Neural cell (in vitro differentiated cells): ENCODE data around the gene ARHGEF37. TPM values are rescaled to one million over a fixed set of nuclear protein-coding genes. Genes with fewer than 3 reads are reported as not detected.

Experiments
- H2AFZ ChIP-seq: fragments of 200-600, 300-800 bp; sonication (generic), shearing (Covaris generic); 2 replicates; pipeline ENCODE4 v1.6.0; 2014; ENCODE audit warnings: low read depth, mild to moderate bottlenecking, antibody characterized with exemption, low read length, moderate library complexity
- H3F3A ChIP-seq: fragments of 200-600 bp; shearing (Covaris generic); 2 replicates; pipeline ENCODE4 v1.6.1; 2016; ENCODE audit warnings: mild to moderate bottlenecking, moderate library complexity, mixed read lengths, antibody characterized with exemption, low read length; ENCODE audit not compliant: insufficient read depth, poor library complexity, severe bottlenecking
- H3K27ac ChIP-seq: fragments of 200-600, 300-800 bp; sonication (generic), shearing (Covaris generic); 2 replicates; pipeline ENCODE4 v1.5.1; 2014; ENCODE audit warnings: mild to moderate bottlenecking, low read length, moderate library complexity
- H3K27me3 ChIP-seq: fragments of 300-800, 200-600 bp; sonication (generic), shearing (Covaris generic); 2 replicates; pipeline ENCODE4 v1.6.0; 2014; ENCODE audit warnings: mild to moderate bottlenecking, low read depth, low read length, moderate library complexity; ENCODE audit not compliant: insufficient read depth
- H3K36me3 ChIP-seq: fragments of 300-800, 200-600 bp; sonication (generic), shearing (Covaris generic); 2 replicates; pipeline ENCODE4 v1.5.1; 2014; ENCODE audit warnings: mild to moderate bottlenecking, antibody characterized with exemption, low read length, moderate library complexity; ENCODE audit not compliant: insufficient read depth
- H3K4me2 ChIP-seq: fragments of 300-800, 200-600 bp; sonication (generic), shearing (Covaris generic); 2 replicates; pipeline ENCODE4 v1.6.0; 2014; ENCODE audit warnings: mild to moderate bottlenecking, low read length
- H3K4me3 ChIP-seq: fragments of 300-800, 200-600 bp; sonication (generic), shearing (Covaris generic); 2 replicates; pipeline ENCODE4 v1.5.1; 2014; ENCODE audit warnings: mild to moderate bottlenecking, low read length, moderate library complexity
- H3K79me2 ChIP-seq: fragments of 200-600 bp; shearing (Covaris generic); replicated peaks from 2 replicates; pipeline ENCODE4 v1.6.0; 2014; ENCODE audit warnings: mild to moderate bottlenecking, low read length, moderate library complexity; ENCODE audit not compliant: insufficient read depth
- H3K9ac ChIP-seq: fragments of 300-800, 200-600 bp; sonication (generic), shearing (Covaris generic); 2 replicates; pipeline ENCODE4 v1.6.1; 2016; ENCODE audit warnings: mild to moderate bottlenecking, low read length, mixed read lengths
- H3K9me2 ChIP-seq: fragments of 200-600 bp; shearing (Covaris generic); 2 replicates; pipeline ENCODE4 v1.6.1; 2016; ENCODE audit warnings: mild to moderate bottlenecking, low read length, mixed read lengths; ENCODE audit not compliant: insufficient read depth
- H3K9me3 ChIP-seq: fragments of 200-600, 300-800 bp; sonication (generic), shearing (Covaris generic); 2 replicates; pipeline ENCODE4 v1.6.1; 2016; ENCODE audit warnings: mild to moderate bottlenecking, mixed run types, low read length, moderate library complexity, mixed read lengths
- H4K20me1 ChIP-seq: fragments of 200-600 bp; shearing (Covaris generic); 2 replicates; pipeline ENCODE4 v1.6.1; 2016; ENCODE audit warnings: mild to moderate bottlenecking, mixed run types; ENCODE audit not compliant: insufficient read depth
- CTCF ChIP-seq: fragments of 450-650 bp; IDR thresholded peaks from 2 replicates; pipeline ENCODE4 v1.5.1; 2014; ENCODE audit warnings: antibody characterized with exemption, mild to moderate bottlenecking, moderate library complexity; ENCODE audit not compliant: poor library complexity, severe bottlenecking
- EP300 ChIP-seq: fragments of 450-650 bp; conservative IDR thresholded peaks from 2 replicates; pipeline ENCODE4 v1.6.1; 2014; ENCODE audit warnings: antibody characterized with exemption, mild to moderate bottlenecking, moderate library complexity; ENCODE audit not compliant: poor library complexity, severe bottlenecking
- EZH2 ChIP-seq: fragments of 200-600, 300-800 bp; shearing (Covaris generic), sonication (generic); IDR thresholded peaks from 2 replicates; pipeline ENCODE4 v1.6.1; 2014; ENCODE audit warnings: antibody characterized with exemption, low read length, borderline replicate concordance, mild to moderate bottlenecking; ENCODE audit not compliant: insufficient read depth, poor library complexity, severe bottlenecking
- MXI1 ChIP-seq: fragments of 450-650 bp; conservative IDR thresholded peaks from 2 replicates; pipeline ENCODE4 v1.6.1; 2014; ENCODE audit warnings: antibody characterized with exemption, mild to moderate bottlenecking; ENCODE audit not compliant: poor library complexity, severe bottlenecking
- POLR2AphosphoS5 ChIP-seq: IDR thresholded peaks from 2 replicates; pipeline ENCODE4 v1.6.1; 2012
- RAD21 ChIP-seq: fragments of 450-650 bp; conservative IDR thresholded peaks from 2 replicates; pipeline ENCODE4 v1.6.1; 2014; ENCODE audit warnings: antibody characterized with exemption, mild to moderate bottlenecking, moderate library complexity
- REST ChIP-seq: IDR thresholded peaks from 2 replicates; pipeline ENCODE4 v1.6.1; 2012; ENCODE audit warnings: borderline replicate concordance
- SMC3 ChIP-seq: fragments of 450-650 bp; conservative IDR thresholded peaks from 2 replicates; pipeline ENCODE4 v1.6.1; 2014; ENCODE audit warnings: antibody characterized with exemption, mild to moderate bottlenecking, moderate library complexity; ENCODE audit not compliant: poor library complexity
- TAF1 ChIP-seq: IDR thresholded peaks from 2 replicates; pipeline ENCODE4 v1.6.1; 2012; ENCODE audit warnings: low read depth
- polyA plus RNA-seq: library from polyadenylated mRNA; depleted of rRNA; stranded (reverse); fragments of >200 nt; gene quantifications from 2 replicates; pipeline ENCODE4 v1.2.3, GENCODE V29; 2014

ARHGEF37 gene
- polyA plus RNA-seq, 1 donor from 2014 or later = 0.53 TPM

DNA sequence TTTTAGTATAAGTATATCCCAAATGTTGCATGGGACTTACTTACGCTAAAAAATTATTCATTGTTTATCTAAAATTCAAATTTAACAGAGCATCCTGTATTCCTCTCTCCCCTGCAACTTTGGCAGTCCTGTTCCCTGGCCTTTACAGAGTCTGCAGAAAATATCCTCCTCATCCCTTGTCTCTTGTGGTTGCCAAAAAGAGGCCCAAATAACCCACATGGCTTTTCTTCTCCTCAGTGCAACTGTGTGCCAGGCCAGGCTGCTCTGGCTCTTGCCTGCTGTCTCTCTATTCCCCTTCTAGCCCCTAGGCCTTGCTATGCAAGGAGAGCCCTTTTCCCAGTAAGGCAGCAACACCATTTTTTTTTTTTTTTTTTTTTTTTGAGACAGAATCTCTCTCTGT, 23.0 kb downstream of the ARHGEF37 start:
- H3K9me2 ChIP-seq = no peaks in the 10 kb centered on the region
- TF ChIP-seq MXI1 (no peak), EP300 (no peak), CTCF (no peak), EZH2 (no peak), TAF1 (no peak), POLR2AphosphoS5 (no peak), REST (no peak), RAD21 (no peak), SMC3 (no peak)
- H3K9ac ChIP-seq = no peak overlapping the region
- H3K4me2 ChIP-seq = no peak overlapping the region
- H3K4me3 ChIP-seq = no peak overlapping the region
- no peaks in the 10 kb centered on the region for H3K9me3 ChIP-seq
- no peaks in the 10 kb centered on the region for H4K20me1 ChIP-seq
- no peaks in the 10 kb centered on the region for H3K36me3 ChIP-seq
- no peaks in the 10 kb centered on the region for H3K27me3 ChIP-seq
- no peaks in the 10 kb centered on the region for H3F3A ChIP-seq
- H3K27ac ChIP-seq = no peak overlapping the region
- H2AFZ ChIP-seq = no peak overlapping the region
- no peaks in the 10 kb centered on the region for H3K79me2 ChIP-seq

DNA sequence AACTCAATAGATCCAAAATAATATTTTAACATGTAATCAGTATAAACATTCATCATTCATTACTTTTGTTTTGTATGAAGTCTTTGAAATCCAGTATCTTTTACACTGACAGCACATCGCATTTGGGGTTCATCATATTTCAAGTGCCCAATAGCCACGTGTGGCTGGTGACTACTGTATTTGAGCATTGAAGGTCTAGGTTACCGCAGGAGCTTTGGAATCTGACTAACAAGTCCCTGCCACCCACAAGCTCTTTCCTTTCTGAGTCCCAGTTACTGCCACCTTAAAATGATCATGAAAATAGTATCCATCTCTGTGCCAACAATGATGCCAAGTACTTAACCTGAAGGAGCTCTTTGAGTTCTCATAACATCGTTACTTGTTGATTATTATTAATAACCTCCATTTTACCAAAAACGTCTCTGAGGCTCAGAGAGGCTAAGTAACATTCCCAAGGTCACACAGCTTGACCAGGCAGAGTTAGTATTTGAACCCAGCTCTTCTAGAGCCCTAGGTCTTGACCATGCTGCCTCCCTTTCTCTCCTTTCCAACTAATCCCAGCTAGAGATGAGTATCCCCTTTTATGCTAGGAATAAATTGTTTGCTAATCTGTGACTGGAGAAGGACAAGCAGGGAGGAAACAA, 24.2 kb downstream of the ARHGEF37 start:
- H3F3A ChIP-seq = no peaks in the 10 kb centered on the region
- no peak overlapping the region for H3K27ac ChIP-seq
- H3K4me2 ChIP-seq = no peak overlapping the region
- no peak overlapping the region for H2AFZ ChIP-seq
- no peaks in the 10 kb centered on the region for H3K27me3 ChIP-seq
- H3K9me2 ChIP-seq = no peaks in the 10 kb centered on the region
- H3K4me3 ChIP-seq = no peak overlapping the region
- TF ChIP-seq CTCF = no peak
- no peak for TF ChIP-seq EZH2
- no peak for TF ChIP-seq MXI1
- no peak for TF ChIP-seq REST
- no peak for TF ChIP-seq SMC3
- TF ChIP-seq RAD21 = no peak
- TF ChIP-seq EP300 = no peak
- no peak for TF ChIP-seq TAF1
- no peak for TF ChIP-seq POLR2AphosphoS5
- H4K20me1 ChIP-seq = no peaks in the 10 kb centered on the region
- no peaks in the 10 kb centered on the region for H3K79me2 ChIP-seq
- no peaks in the 10 kb centered on the region for H3K36me3 ChIP-seq
- no peaks in the 10 kb centered on the region for H3K9me3 ChIP-seq
- no peak overlapping the region for H3K9ac ChIP-seq
